BLaER1 (cell line): ENCODE results near the gene CERT1.

Source experiments
- H3K27ac ChIP-seq: shearing (Covaris generic); formaldehyde crosslinking; 2 replicates; pipeline ENCODE4 v1.8.1; 2022
- H3K27me3 ChIP-seq: shearing (Covaris generic); formaldehyde crosslinking; 2 replicates; pipeline ENCODE4 v1.8.1; 2022
- H3K36me3 ChIP-seq: shearing (Covaris generic); formaldehyde crosslinking; 2 replicates; pipeline ENCODE4 v1.8.1; 2022
- H3K4me1 ChIP-seq: shearing (Covaris generic); formaldehyde crosslinking; 2 replicates; pipeline ENCODE4 v1.8.1; 2022
- H3K4me2 ChIP-seq: shearing (Covaris generic); formaldehyde crosslinking; 2 replicates; pipeline ENCODE4 v1.8.1; 2022
- H3K4me3 ChIP-seq: shearing (Covaris generic); formaldehyde crosslinking; 2 replicates; pipeline ENCODE4 v1.8.1; 2022
- H3K9ac ChIP-seq: shearing (Covaris generic); formaldehyde crosslinking; 2 replicates; pipeline ENCODE4 v1.8.1; 2022
- H3K9me3 ChIP-seq: shearing (Covaris generic); formaldehyde crosslinking; 2 replicates; pipeline ENCODE4 v1.8.1; 2022
- H4K20me1 ChIP-seq: shearing (Covaris generic); formaldehyde crosslinking; 2 replicates; pipeline ENCODE4 v1.8.1; 2022
- Cebpa-rat ChIP-seq: shearing (Covaris generic); IDR thresholded peaks from 2 replicates; pipeline ENCODE4 v1.8.1; 2022

CERT1 gene

DNA sequence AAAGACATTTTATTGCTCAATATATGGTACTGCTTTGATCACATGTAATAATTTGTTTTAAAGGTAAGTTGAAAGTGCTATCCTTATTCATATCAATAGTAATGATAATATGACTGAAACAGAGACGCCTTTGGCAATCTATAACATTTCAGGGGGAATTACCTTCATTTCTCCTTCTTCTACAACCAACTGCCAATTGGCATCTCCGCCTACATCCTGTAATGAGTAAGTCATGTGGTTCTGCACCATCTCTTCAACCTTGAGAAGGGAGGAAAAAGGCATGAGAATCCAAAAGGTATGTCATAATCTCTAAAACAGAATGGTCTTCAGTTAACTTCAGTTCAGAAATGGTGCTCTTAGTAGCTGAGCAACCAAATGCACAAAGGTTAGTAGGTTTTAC lies 122.0 kb downstream of the CERT1 start:
- peaks cover 58% of the 10 kb centered on the region for H3K36me3 ChIP-seq
- no peaks in the 10 kb centered on the region for H3K27me3 ChIP-seq
- no peak overlapping the region for H3K4me3 ChIP-seq
- no peaks in the 10 kb centered on the region for H4K20me1 ChIP-seq
- H3K4me1 ChIP-seq: no peaks in the 10 kb centered on the region
- no peak overlapping the region for H3K9ac ChIP-seq
- H3K4me2 ChIP-seq: no peak overlapping the region
- no peak for TF ChIP-seq Cebpa-rat
- no peaks in the 10 kb centered on the region for H3K9me3 ChIP-seq
- no peak overlapping the region for H3K27ac ChIP-seq

DNA sequence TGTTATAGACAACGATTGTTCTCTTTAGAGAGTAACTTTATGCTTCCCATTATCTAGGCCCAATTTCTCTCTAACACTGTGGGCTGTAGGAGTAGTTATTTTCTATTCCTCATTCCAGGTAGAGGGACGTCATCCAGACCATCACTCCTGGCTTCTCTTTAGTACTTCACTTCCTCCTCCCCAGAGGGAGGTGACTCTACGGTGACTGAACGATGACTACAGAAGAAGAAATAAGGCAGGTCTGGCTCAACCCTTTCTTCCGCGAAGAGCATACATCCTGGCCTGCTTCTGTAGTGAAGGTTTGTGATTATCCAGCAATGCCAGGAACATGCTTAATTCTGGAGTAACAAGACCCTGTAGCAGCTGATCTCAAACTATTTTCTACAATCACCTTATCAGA lies 123.6 kb downstream of the CERT1 start:
- no peak overlapping the region for H3K9ac ChIP-seq
- no peaks in the 10 kb centered on the region for H3K4me1 ChIP-seq
- H3K27ac ChIP-seq: no peak overlapping the region
- no peaks in the 10 kb centered on the region for H4K20me1 ChIP-seq
- H3K36me3 ChIP-seq: peaks cover 59% of the 10 kb centered on the region
- H3K4me3 ChIP-seq: no peak overlapping the region
- TF ChIP-seq Cebpa-rat: no peak
- H3K4me2 ChIP-seq: no peak overlapping the region
- H3K27me3 ChIP-seq: no peaks in the 10 kb centered on the region
- no peaks in the 10 kb centered on the region for H3K9me3 ChIP-seq

DNA sequence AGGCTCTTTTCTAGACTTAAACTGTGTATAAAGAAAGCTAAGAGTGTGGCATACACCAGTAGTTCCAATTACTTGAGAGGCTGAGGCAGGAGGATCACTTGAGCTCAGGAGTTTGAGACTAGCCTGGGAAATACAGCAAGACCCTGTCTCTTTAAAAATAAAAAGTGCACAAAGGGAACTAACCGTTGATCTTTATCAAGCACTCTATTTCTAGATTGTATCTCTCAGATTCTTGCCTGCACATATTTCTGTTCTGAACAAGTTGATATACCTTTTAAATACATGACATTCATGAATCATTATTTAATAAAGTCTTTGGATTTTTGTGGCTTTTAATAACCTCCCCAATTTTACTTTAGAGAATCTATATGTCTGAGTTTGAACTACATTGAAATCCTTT lies 127.2 kb downstream of the CERT1 start:
- no peak for TF ChIP-seq Cebpa-rat
- no peaks in the 10 kb centered on the region for H3K27me3 ChIP-seq
- no peaks in the 10 kb centered on the region for H4K20me1 ChIP-seq
- H3K4me3 ChIP-seq: no peak overlapping the region
- H3K36me3 ChIP-seq: peaks cover 74% of the 10 kb centered on the region
- H3K27ac ChIP-seq: no peak overlapping the region
- H3K9ac ChIP-seq: no peak overlapping the region
- H3K4me1 ChIP-seq: no peaks in the 10 kb centered on the region
- H3K4me2 ChIP-seq: no peak overlapping the region
- H3K9me3 ChIP-seq: no peaks in the 10 kb centered on the region

DNA sequence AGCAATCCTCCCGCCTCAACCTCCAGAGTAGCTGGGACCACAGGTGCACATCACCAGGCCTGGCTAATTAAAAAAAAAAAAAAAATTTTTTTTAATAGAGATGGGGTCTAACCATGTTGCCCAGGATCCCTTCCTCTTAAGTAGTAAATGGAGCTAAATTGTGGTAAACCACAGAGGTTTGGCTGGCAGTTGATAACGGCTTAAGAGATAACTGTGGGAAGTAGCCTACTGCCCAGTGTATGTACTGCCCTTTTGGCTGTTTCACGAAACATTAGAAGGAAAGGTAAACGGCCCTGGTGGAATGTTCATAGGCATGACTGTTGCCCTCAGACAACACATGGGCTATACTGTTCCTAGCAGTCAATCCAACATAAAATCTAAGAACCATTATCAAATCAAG lies 130.0 kb downstream of the CERT1 start:
- Histone ChIP-seq H3K4me3 (no peak overlapping the region), H4K20me1 (no peaks in the 10 kb centered on the region), H3K27ac (no peak overlapping the region), H3K36me3 (peaks cover 68% of the 10 kb centered on the region), H3K9ac (no peak overlapping the region), H3K4me2 (no peak overlapping the region), H3K4me1 (no peaks in the 10 kb centered on the region), H3K9me3 (no peaks in the 10 kb centered on the region), H3K27me3 (no peaks in the 10 kb centered on the region)
- TF ChIP-seq Cebpa-rat: no peak

DNA sequence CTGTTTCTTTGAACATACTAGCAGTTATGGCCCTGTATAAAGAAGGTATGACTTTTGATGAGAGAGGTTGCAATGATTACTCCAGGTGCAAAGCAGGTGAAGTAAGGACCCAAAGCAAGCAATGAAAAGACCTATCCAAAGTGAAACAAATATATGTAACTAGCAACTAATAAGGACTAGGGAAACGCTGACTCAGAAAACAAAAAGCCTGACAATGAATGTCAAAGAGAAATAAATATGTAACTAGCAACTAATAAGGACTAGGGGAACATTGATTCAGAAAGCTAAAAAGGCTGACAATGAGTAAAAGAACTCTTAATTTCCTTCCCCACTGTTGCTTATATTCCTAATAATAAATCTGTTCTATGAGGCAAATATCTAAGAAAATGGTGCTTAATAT lies 131.3 kb downstream of the CERT1 start:
- H3K36me3 ChIP-seq: peaks cover 69% of the 10 kb centered on the region
- no peak for TF ChIP-seq Cebpa-rat

DNA sequence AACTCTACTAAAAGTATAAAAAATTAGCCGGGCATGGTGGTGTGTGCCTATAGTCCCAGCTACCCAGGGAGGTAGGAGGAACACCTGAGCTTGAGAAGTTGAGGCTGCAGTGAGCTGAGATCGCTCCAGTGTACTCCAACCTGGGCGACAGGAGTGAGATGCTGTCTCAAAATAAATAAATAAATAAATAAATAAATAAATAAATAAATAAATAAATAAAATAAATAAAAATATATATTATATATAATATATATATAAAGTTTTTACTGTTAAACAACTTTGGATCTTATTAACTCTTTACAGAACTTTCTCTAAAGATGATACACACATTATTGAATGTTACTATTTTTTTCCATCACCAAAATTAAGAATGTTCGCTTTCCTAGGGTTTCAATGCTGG lies 136.0 kb downstream of the CERT1 start:
- peaks cover 57% of the 10 kb centered on the region for H3K36me3 ChIP-seq
- no peaks in the 10 kb centered on the region for H4K20me1 ChIP-seq
- H3K27me3 ChIP-seq: no peaks in the 10 kb centered on the region
- no peak for TF ChIP-seq Cebpa-rat
- H3K4me2 ChIP-seq: no peak overlapping the region
- no peaks in the 10 kb centered on the region for H3K4me1 ChIP-seq
- H3K9me3 ChIP-seq: no peaks in the 10 kb centered on the region
- H3K9ac ChIP-seq: no peak overlapping the region
- H3K4me3 ChIP-seq: no peak overlapping the region
- no peak overlapping the region for H3K27ac ChIP-seq

More for the DNA sequence above, 131.3 kb downstream of the CERT1 start:
- Histone ChIP-seq H4K20me1 (no peaks in the 10 kb centered on the region), H3K27ac (no peak overlapping the region), H3K4me1 (no peaks in the 10 kb centered on the region), H3K9me3 (no peaks in the 10 kb centered on the region), H3K4me2 (no peak overlapping the region), H3K27me3 (no peaks in the 10 kb centered on the region), H3K4me3 (no peak overlapping the region), H3K9ac (no peak overlapping the region)

DNA sequence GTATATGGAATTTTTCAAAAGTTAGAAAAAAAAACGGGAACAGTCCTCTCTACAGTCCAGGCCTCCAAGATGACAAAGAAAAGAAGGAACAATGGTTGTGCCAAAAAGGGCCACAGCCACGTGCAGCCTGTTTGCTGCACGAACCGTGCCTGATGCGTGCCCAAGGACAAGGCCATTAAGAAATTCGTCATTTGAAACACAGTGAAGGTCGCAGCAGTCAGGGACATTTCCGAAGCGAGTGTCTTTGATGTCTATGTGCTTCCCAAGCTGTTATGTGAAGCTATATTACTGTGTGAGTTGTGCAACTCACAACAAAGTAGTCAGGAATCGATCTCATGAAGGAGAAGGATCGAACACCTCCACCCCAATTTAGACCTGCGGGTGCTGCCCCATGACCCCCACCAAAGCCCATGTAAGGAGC lies 137.0 kb downstream of the CERT1 start:
- no peaks in the 10 kb centered on the region for H4K20me1 ChIP-seq
- peaks cover 47% of the 10 kb centered on the region for H3K36me3 ChIP-seq
- no peak overlapping the region for H3K9ac ChIP-seq
- no peak overlapping the region for H3K4me2 ChIP-seq
- no peak for TF ChIP-seq Cebpa-rat
- no peak overlapping the region for H3K4me3 ChIP-seq
- H3K9me3 ChIP-seq: no peaks in the 10 kb centered on the region
- no peaks in the 10 kb centered on the region for H3K4me1 ChIP-seq
- H3K27me3 ChIP-seq: no peaks in the 10 kb centered on the region
- no peak overlapping the region for H3K27ac ChIP-seq

DNA sequence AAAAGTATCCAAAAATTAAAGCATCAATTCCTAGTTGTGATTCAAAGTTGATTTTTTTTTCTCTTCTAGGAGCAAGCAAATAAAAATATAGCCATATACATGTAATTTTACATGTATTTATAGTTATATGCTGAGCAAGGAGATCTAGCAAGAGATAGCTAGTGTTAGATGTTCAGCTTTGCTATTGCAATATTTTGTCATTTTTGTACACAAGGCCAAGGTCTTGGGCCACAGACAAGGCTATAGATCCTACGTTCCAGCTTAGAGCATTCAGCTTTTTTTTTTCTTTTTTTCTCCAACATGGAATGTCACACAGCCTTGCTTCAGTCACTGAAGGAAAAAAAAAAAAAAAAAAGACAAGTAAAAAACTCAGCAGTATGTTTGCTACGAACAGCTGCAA lies 137.6 kb downstream of the CERT1 start:
- Histone ChIP-seq H3K4me1 (no peaks in the 10 kb centered on the region), H3K4me3 (no peak overlapping the region), H4K20me1 (no peaks in the 10 kb centered on the region), H3K36me3 (peaks cover 41% of the 10 kb centered on the region), H3K4me2 (no peak overlapping the region), H3K9me3 (no peaks in the 10 kb centered on the region), H3K27me3 (no peaks in the 10 kb centered on the region), H3K27ac (no peak overlapping the region), H3K9ac (no peak overlapping the region)
- no peak for TF ChIP-seq Cebpa-rat

DNA sequence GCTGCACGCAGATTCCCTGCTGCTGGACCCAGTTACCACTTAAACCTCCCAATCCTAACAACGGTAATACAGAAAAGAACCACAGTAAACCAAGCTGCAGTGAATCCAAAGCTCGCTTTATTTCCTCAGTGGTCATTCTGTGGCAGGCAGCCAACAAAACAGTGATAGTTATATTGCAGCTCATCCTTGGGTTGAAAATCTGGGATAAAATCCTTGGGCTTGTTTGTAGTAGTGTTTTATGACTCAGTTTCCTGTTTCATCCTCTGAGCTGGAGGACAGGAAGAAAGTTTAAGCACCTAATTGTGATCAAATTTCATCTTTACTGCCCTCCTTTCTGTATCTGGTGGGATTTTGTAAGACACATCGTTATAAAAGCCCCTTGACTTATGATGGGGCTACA lies 143.0 kb downstream of the CERT1 start:
- Histone ChIP-seq H3K9ac (no peak overlapping the region), H3K9me3 (no peaks in the 10 kb centered on the region), H3K4me1 (no peaks in the 10 kb centered on the region), H3K4me3 (no peak overlapping the region), H3K36me3 (peaks cover 5% of the 10 kb centered on the region), H3K27me3 (no peaks in the 10 kb centered on the region), H3K27ac (no peak overlapping the region), H3K4me2 (no peak overlapping the region), H4K20me1 (no peaks in the 10 kb centered on the region)
- no peak for TF ChIP-seq Cebpa-rat

DNA sequence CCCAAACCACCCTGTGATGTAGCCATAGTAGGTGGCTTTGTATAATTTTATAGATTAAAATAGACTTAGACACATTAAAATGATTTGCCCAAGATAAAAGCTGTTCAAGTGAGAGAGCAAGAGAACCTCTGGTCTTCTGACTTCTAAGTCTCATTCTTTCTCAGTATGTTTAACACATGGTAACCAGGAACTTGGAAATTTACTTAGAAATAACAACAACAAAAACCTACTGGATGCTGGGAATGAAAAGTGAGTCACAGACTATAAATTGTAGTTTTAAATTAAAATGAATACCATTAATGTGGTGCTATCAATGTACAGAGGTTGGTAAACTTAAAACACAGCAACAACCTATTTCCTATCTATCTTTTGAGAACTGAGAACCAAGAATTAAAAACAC lies 144.0 kb downstream of the CERT1 start:
- Histone ChIP-seq H3K4me3 (no peak overlapping the region), H3K36me3 (peaks cover 15% of the 10 kb centered on the region), H3K4me2 (no peak overlapping the region), H3K9ac (no peak overlapping the region), H3K27ac (no peak overlapping the region), H3K4me1 (no peaks in the 10 kb centered on the region), H3K27me3 (no peaks in the 10 kb centered on the region), H4K20me1 (no peaks in the 10 kb centered on the region), H3K9me3 (no peaks in the 10 kb centered on the region)
- TF ChIP-seq Cebpa-rat: no peak

DNA sequence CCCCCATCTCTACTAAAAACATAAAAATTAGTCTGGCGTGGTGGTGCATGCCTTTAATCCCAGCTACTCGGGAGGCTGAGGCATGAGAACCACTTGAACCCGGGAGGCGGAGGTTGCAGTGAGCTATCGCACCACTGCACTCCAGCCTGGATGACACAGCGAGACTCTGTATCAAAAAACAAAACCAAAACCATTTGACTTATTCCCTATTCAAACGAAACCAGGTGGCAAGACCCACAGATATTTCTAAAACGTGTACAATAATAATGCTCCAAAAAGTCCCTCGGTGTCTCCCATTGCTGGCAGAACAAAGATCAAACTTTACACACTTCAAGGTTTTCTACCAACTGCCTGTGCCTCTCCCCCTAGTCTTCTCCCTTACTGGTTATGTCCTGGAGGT lies 144.6 kb downstream of the CERT1 start:
- TF ChIP-seq Cebpa-rat: no peak
- no peaks in the 10 kb centered on the region for H3K4me1 ChIP-seq
- no peaks in the 10 kb centered on the region for H3K27me3 ChIP-seq
- no peak overlapping the region for H3K4me3 ChIP-seq
- H3K36me3 ChIP-seq: peaks cover 20% of the 10 kb centered on the region
- no peak overlapping the region for H3K27ac ChIP-seq
- H3K9me3 ChIP-seq: no peaks in the 10 kb centered on the region
- no peak overlapping the region for H3K9ac ChIP-seq
- H3K4me2 ChIP-seq: no peak overlapping the region
- no peaks in the 10 kb centered on the region for H4K20me1 ChIP-seq
